HEK293 (cell line): ENCODE measurements around the gene MAPRE3.

ENCODE experiments used
- CTCF ChIA-PET: fragments of 350-600 bp; formaldehyde crosslinking; extraction: SDS; loops from one replicate; lab custom pipeline; 2021; ENCODE audit warnings: antibody characterized with exemption; lab: Yijun Ruan, JAX
- POLR2A ChIA-PET: fragments of 300-600 bp; formaldehyde crosslinking; extraction: SDS; loops from one replicate; lab custom pipeline; 2020; ENCODE audit warnings: antibody characterized with exemption, inconsistent platforms; lab: Yijun Ruan, JAX
- H3K27ac ChIP-seq: fragments of 200-500 bp; sonication (Bioruptor generic); 2 replicates; pipeline ENCODE4 v1.5.1; 2014; ENCODE audit warnings: low read depth, low read length, control low read depth, inconsistent platforms; ENCODE audit errors: extremely low read depth
- H3K36me3 ChIP-seq, 2 experiments: fragments of 200-500 bp in 1 of 2; sonication (Bioruptor generic) in 1 of 2; 1 replicate in 1 of 2; 2 replicates in 1 of 2; pipeline ENCODE4 v1.5.1; 2014 to 2017; ENCODE audit warnings: inconsistent platforms in 2 of 2, low read length in 2 of 2; ENCODE audit not compliant: control insufficient read depth in 2 of 2, insufficient read depth in 1 of 2
- H3K4me1 ChIP-seq: fragments of 200-500 bp; sonication (Bioruptor generic); 2 replicates; pipeline ENCODE4 v1.5.1; 2014; ENCODE audit warnings: mild to moderate bottlenecking, low read length, inconsistent platforms; ENCODE audit not compliant: control insufficient read depth, insufficient read depth
- H3K4me3 ChIP-seq: 2 replicates; pipeline ENCODE4 v1.5.1; 2011; ENCODE audit warnings: low read depth, mild to moderate bottlenecking, control low read depth, low read length, moderate library complexity
- H3K9me3 ChIP-seq: fragments of 200-500 bp; sonication (Bioruptor generic); 2 replicates; pipeline ENCODE4 v1.5.1; 2014; ENCODE audit warnings: low read depth, low read length, inconsistent platforms; ENCODE audit not compliant: control insufficient read depth, insufficient read depth
- AEBP2 ChIP-seq: fragments of 450-650 bp; formaldehyde crosslinking; IDR thresholded peaks from 2 replicates; pipeline ENCODE4 v1.5.1; 2016; ENCODE audit warnings: missing biosample characterization, missing genetic modification characterization, borderline replicate concordance
- GLI2 ChIP-seq: fragments of 450-650 bp; formaldehyde crosslinking; IDR thresholded peaks from 2 replicates; pipeline ENCODE4; 2017; ENCODE audit warnings: missing biosample characterization, missing genetic modification characterization, low read depth, borderline replicate concordance
- HIC1 ChIP-seq: fragments of 450-650 bp; formaldehyde crosslinking; IDR thresholded peaks from 2 replicates; pipeline ENCODE4 v1.5.1; 2016; ENCODE audit warnings: missing biosample characterization, missing genetic modification characterization
- KLF1 ChIP-seq: fragments of 450-650 bp; formaldehyde crosslinking; IDR thresholded peaks from 2 replicates; pipeline ENCODE4 v1.5.1; 2016; ENCODE audit warnings: missing biosample characterization, missing genetic modification characterization
- KLF7 ChIP-seq: fragments of 450-650 bp; formaldehyde crosslinking; IDR thresholded peaks from 2 replicates; pipeline ENCODE4 v1.5.1; 2016; ENCODE audit warnings: missing biosample characterization, missing genetic modification characterization, borderline replicate concordance
- PRDM4 ChIP-seq: fragments of 450-650 bp; formaldehyde crosslinking; IDR thresholded peaks from 2 replicates; pipeline ENCODE4 v1.5.1; 2017; ENCODE audit warnings: missing biosample characterization, missing genetic modification characterization
- ZBTB11 ChIP-seq: fragments of 450-650 bp; formaldehyde crosslinking; conservative IDR thresholded peaks from 2 replicates; pipeline ENCODE4 v1.5.1; 2016; ENCODE audit warnings: low read depth, missing biosample characterization, missing genetic modification characterization
- ZBTB6 ChIP-seq: fragments of 450-650 bp; formaldehyde crosslinking; IDR thresholded peaks from 2 replicates; pipeline ENCODE4 v1.5.1; 2017; ENCODE audit warnings: missing biosample characterization, missing genetic modification characterization
- ZNF146 ChIP-seq: fragments of 450-650 bp; formaldehyde crosslinking; IDR thresholded peaks from 2 replicates; pipeline ENCODE4 v1.5.1; 2016; ENCODE audit warnings: missing biosample characterization, missing genetic modification characterization
- ZNF174 ChIP-seq: fragments of 450-650 bp; formaldehyde crosslinking; IDR thresholded peaks from 2 replicates; pipeline ENCODE4 v1.5.0; 2017; ENCODE audit warnings: missing biosample characterization, mild to moderate bottlenecking, missing genetic modification characterization
- ZNF184 ChIP-seq: fragments of 450-650 bp; IDR thresholded peaks from 2 replicates; pipeline ENCODE4 v1.5.1; 2018; ENCODE audit warnings: missing biosample characterization, mild to moderate bottlenecking, missing genetic modification characterization
- ZNF670 ChIP-seq: fragments of 450-650 bp; formaldehyde crosslinking; IDR thresholded peaks from 2 replicates; pipeline ENCODE4 v1.5.1; 2016; ENCODE audit warnings: missing biosample characterization, missing genetic modification characterization, low read depth
- ZNF830 ChIP-seq: fragments of 450-650 bp; IDR thresholded peaks from 2 replicates; pipeline ENCODE4 v1.5.0; 2018; ENCODE audit warnings: missing biosample characterization, missing genetic modification characterization, low read depth, mild to moderate bottlenecking, moderate library complexity
- ZNF837 ChIP-seq: fragments of 450-650 bp; formaldehyde crosslinking; IDR thresholded peaks from 2 replicates; pipeline ENCODE4 v1.5.1; 2016; ENCODE audit warnings: missing biosample characterization, missing genetic modification characterization
- ZSCAN4 ChIP-seq: fragments of 450-650 bp; formaldehyde crosslinking; IDR thresholded peaks from 2 replicates; pipeline ENCODE4 v1.5.1; 2017; ENCODE audit warnings: missing biosample characterization, missing genetic modification characterization

Gene MAPRE3

GRCh38 chr2:26948800-26949199 is 21.6 kb upstream of the MAPRE3 start:
- POLR2A ChIA-PET = no interaction called here
- Histone ChIP-seq H3K4me3 (no peak overlapping the region), H3K4me1 (no peaks in the 10 kb centered on the region), H3K9me3 (no peaks in the 10 kb centered on the region), H3K36me3 (peaks cover 0 to 48% of the 10 kb centered on the region in 2 experiments; a peak in 1 of 3 replicates), H3K27ac (no peak overlapping the region)
- CTCF ChIA-PET = interaction anchor here (1.8 kb wide), 1 partner anchor 103 kb away, joined by 7 read pairs; no protein-coding TSS in a partner anchor
- no peak for TF ChIP-seq ZNF830 (tag by site-specific recombination)
- TF ChIP-seq AEBP2 (tag by site-specific recombination) = no peak
- TF ChIP-seq ZNF837 (tag by site-specific recombination) = no peak
- TF ChIP-seq ZNF146 (tag by site-specific recombination) = no peak
- TF ChIP-seq ZNF184 (tag by site-specific recombination) = no peak
- TF ChIP-seq ZBTB6 = no peak
- no peak for TF ChIP-seq ZNF174 (tag by site-specific recombination)
- TF ChIP-seq KLF1 (tag by site-specific recombination) = no peak
- no peak for TF ChIP-seq KLF7 (tag by site-specific recombination)
- TF ChIP-seq GLI2 = no peak
- no peak for TF ChIP-seq ZBTB11 (tag by site-specific recombination)
- no peak for TF ChIP-seq PRDM4 (tag by site-specific recombination)
- no peak for TF ChIP-seq HIC1
- no peak for TF ChIP-seq ZNF670 (tag by site-specific recombination)
- no peak for TF ChIP-seq ZSCAN4 (tag by site-specific recombination)
